D721Med (cell line): ENCODE measurements around the gene GABBR1.

Experiments
- DNase-seq: peaks from one replicate; pipeline ENCODE4 v3.0.0; 2011; ENCODE audit warnings: low spot score; ENCODE audit not compliant: insufficient read length
- FAIRE-seq: peaks from 2 replicates; lab custom pipeline; 2011; peaks lifted over from hg19 to GRCh38; lab: Jason Lieb, UNC
- TF ChIP-seq, protein P1 (sequence below): IDR thresholded peaks from 2 replicates; pipeline ENCODE4 v1.5.1; 2012; ENCODE audit warnings: mild to moderate bottlenecking, control low read depth; ENCODE audit not compliant: insufficient read depth; ENCODE audit errors: missing control alignments

Gene GABBR1

DNA sequence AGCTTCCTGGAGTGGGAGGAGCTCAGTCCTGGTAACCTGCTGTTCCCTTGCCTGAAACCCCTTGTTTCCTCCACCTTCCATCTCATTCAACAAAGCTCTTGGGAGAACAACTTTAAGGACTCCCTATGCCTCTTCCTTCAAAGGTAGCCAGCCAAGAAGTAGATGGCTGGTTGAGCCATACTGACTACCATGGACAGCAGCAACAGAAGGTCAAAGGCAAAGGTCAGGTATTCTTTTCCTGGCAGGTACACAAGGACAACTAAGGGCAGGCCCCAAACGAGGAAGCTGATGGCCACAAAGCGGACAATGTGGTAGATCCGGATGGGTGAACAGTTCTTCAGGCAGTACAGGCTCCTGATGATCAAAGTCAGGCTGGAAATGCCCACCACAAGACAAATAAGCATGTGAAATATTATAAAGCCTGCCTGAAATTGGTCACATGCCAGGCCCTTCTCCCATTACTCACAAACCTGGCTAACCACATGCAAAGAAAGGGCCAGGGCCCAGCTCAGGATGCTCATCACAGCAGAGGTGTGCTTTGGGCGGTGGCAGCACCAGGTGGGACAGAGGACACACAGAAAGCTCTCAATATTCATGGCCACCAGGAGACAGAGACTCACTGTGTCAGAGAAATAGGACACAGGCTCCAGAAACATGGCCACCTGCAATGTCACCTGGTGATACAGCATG lies 95.1 kb downstream of the GABBR1 start:
- FAIRE-seq, result no peak
- TF ChIP-seq, protein P1, sequence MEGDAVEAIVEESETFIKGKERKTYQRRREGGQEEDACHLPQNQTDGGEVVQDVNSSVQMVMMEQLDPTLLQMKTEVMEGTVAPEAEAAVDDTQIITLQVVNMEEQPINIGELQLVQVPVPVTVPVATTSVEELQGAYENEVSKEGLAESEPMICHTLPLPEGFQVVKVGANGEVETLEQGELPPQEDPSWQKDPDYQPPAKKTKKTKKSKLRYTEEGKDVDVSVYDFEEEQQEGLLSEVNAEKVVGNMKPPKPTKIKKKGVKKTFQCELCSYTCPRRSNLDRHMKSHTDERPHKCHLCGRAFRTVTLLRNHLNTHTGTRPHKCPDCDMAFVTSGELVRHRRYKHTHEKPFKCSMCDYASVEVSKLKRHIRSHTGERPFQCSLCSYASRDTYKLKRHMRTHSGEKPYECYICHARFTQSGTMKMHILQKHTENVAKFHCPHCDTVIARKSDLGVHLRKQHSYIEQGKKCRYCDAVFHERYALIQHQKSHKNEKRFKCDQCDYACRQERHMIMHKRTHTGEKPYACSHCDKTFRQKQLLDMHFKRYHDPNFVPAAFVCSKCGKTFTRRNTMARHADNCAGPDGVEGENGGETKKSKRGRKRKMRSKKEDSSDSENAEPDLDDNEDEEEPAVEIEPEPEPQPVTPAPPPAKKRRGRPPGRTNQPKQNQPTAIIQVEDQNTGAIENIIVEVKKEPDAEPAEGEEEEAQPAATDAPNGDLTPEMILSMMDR, result no peak

DNA sequence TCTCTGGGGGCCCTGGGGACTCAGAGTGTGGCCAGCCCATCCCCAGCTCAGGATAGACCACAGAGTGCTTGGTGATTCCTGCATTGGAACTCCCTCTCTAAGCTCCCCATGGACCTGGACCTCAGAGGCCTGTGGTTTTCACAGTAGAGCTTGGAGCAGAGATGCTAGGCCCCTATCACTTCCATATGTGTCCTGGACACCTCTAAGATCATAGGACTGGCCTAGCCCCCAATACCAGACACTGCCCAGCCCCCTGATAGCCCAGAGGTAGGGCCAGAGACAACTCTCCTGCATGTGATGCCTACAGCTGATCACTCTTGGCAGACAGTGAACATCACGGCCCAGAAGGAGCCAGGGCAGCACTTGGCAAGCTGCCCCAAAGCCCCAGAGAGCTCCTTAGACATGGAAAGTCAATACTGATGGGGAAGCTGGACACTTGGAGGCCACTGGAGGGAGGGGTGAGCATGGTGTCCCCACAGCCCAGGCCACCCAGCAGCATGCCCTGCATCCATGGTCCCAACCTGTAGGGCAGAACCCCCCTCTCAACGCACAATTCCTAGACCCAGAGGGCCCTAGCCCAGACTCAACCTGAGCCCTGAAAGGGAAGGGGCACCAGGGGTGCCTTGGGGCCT lies 100.5 kb downstream of the GABBR1 start:
- FAIRE-seq, result no peak
- TF ChIP-seq, protein P1, result no peak
- DNase-seq, result no peak

More for the DNA sequence above, 95.1 kb downstream of the GABBR1 start:
- no peak for DNase-seq

DNA sequence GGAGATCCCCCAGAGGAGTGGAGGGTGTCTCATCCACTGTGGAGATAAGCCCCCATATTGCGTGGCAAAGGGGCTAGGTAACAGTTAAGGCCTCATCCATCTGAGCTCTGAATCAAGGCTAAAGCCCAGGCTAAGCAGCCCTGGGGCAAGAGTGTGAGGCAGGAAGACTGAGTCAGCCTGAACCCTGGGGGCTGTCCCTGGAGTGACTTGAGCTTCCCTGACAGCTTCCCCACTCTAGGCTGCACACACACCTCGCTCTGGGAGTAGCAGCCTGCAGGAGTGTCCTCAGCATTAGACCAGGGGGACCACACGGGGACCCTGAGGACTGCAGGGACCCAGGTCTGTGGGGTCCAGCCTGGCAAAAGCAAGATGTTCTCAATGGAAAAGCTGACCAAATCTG lies 101.3 kb downstream of the GABBR1 start:
- TF ChIP-seq, protein P1, result no peak
- DNase-seq (no peak), FAIRE-seq (no peak)

DNA sequence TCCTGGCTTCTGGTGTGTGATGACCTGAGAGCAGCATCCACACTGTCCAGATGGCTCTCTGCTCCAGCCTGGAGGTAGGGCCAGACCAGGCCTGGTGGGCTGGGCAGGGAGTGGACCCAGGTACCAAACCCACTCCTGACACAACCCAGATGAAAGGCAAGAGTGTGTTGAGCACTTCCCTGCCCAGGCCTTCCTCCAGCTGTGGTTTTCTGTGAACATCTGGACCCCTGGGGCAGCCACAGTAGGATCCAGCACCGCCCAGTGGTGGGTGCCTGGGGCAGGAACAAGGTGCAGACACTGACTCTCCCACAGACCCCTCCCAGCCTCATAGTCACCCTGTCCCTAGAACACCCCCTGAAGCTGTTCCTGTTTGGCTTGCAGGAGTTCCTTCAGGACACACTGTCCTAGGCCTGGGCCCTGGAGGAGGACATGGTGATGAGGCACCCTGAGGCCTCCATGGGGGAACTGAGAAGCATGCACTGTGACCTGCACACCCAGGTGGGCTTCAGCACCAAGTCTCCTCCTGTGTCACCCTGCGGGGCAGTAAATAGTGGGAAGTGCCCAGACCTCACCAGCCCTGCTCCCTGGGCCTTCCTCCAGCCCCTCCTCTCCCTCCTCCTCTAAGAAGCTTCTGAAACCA lies 102.2 kb downstream of the GABBR1 start:
- DNase-seq (no peak), FAIRE-seq (no peak)
- TF ChIP-seq, protein P1, result no peak

DNA sequence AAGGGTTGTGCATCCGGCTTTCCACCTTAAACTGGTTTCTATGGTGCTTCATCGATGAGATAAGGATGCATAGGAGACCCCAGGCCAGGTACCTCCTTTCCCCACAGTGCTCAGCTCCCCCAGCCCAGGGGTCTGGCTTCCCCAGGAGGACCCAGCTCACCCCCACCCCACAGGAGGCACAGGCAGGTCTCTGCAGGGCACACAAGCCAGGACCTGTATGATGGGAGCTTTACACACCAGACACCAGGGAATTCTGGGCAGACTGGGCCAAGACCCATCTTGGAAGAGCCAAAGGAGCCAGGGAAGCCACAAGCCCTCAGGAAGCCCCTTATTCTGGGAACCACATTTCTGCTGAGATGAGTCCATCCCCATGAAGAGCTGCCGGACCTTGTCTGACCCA lies 103.0 kb downstream of the GABBR1 start:
- no peak for FAIRE-seq
- no peak for DNase-seq
- TF ChIP-seq, protein P1, result no peak

DNA sequence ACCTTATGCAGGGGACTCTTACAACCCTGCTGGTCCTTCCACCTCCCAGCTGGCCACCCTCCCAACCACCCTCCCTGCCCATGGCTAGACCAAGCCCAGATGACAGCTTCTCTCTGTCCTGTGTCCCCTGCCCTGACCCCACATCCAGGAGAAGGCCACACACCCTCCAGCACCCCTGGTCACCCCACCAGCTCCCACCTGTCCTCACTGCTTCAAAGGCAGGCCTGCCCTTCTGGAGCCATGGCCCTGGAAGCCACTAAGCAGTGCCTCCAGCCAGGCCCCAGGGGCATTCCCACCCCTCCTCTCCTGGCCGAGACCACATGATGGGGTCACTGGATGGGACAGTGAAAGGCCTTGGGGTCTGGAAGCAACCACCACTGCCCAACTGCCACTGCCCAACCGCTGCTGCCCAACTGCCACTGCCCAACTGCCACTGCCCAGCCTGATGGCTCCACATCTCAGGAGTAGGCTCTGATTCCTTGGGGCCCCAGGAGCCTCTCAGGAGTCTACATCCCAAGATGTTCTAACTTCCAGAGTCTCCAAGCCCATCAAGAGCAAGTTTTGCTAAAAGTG lies 103.9 kb downstream of the GABBR1 start:
- FAIRE-seq (no peak), DNase-seq (no peak)
- TF ChIP-seq, protein P1, result no peak
